H9 (cell line): ENCODE results near the gene PODNL1. TPM values are rescaled to one million over a fixed set of nuclear protein-coding genes. Genes with fewer than 3 reads are reported as not detected.

Source experiments
- DNase-seq: peaks from one replicate; pipeline ENCODE4 v3.0.0-alpha.2; 2017
- H2AFZ ChIP-seq: one replicate; pipeline ENCODE4 v1.6.1; 2013; ENCODE audit warnings: mild to moderate bottlenecking, low read length, control low read depth, moderate library complexity
- H2AK5ac ChIP-seq: 2 replicates; pipeline ENCODE4 v1.6.1; 2013; ENCODE audit warnings: low read length, control low read depth, mixed read lengths; ENCODE audit not compliant: insufficient read length
- H2BK120ac ChIP-seq: one replicate; pipeline ENCODE4 v1.6.1; 2013; ENCODE audit warnings: low read depth, mild to moderate bottlenecking, low read length, control low read depth, inconsistent platforms; ENCODE audit not compliant: poor library complexity, severe bottlenecking
- H2BK12ac ChIP-seq: 2 replicates; pipeline ENCODE4 v1.6.1; 2013; ENCODE audit warnings: low read length, control low read depth, mixed read lengths, low read depth; ENCODE audit not compliant: insufficient read length
- H2BK15ac ChIP-seq: 2 replicates; pipeline ENCODE4 v1.6.1; 2013; ENCODE audit warnings: low read depth, low read length, control low read depth
- H2BK20ac ChIP-seq: one replicate; pipeline ENCODE4 v1.6.1; 2013; ENCODE audit warnings: low read depth, mild to moderate bottlenecking, low read length, control low read depth, inconsistent platforms; ENCODE audit not compliant: poor library complexity, severe bottlenecking
- H2BK5ac ChIP-seq: 2 replicates; pipeline ENCODE4 v1.6.1; 2013; ENCODE audit warnings: low read length, control low read depth, mixed read lengths; ENCODE audit not compliant: insufficient read length
- H3K14ac ChIP-seq: 2 replicates; pipeline ENCODE4 v1.6.1; 2013; ENCODE audit warnings: low read length, control low read depth; ENCODE audit not compliant: insufficient read depth
- H3K18ac ChIP-seq: 2 replicates; pipeline ENCODE4 v1.6.1; 2013; ENCODE audit warnings: low read depth, mild to moderate bottlenecking, mixed read lengths, low read length, control low read depth; ENCODE audit not compliant: insufficient read length
- H3K23ac ChIP-seq: 2 replicates; pipeline ENCODE4 v1.6.1; 2013; ENCODE audit warnings: low read length, control low read depth, mixed read lengths, low read depth; ENCODE audit not compliant: insufficient read length
- H3K23me2 ChIP-seq: 2 replicates; pipeline ENCODE4 v1.6.1; 2013; ENCODE audit warnings: low read depth, mild to moderate bottlenecking, mixed read lengths, low read length, control low read depth; ENCODE audit not compliant: insufficient read length, poor library complexity, severe bottlenecking
- H3K27ac ChIP-seq: 2 replicates; pipeline ENCODE4 v1.5.1; 2013; ENCODE audit warnings: low read length, control low read depth, mixed read lengths, low read depth; ENCODE audit not compliant: insufficient read length
- H3K27me3 ChIP-seq: 2 replicates; pipeline ENCODE4 v1.6.1; 2013; ENCODE audit warnings: low read length, control low read depth, inconsistent platforms; ENCODE audit not compliant: insufficient read depth
- H3K4ac ChIP-seq: 2 replicates; pipeline ENCODE4 v1.6.1; 2013; ENCODE audit warnings: low read depth, mild to moderate bottlenecking, control low read depth, inconsistent platforms, low read length, moderate library complexity
- H3K4me1 ChIP-seq: 2 replicates; pipeline ENCODE4 v1.6.1; 2013; ENCODE audit warnings: low read length, control low read depth, inconsistent platforms; ENCODE audit not compliant: insufficient read depth
- H3K4me2 ChIP-seq: 2 replicates; pipeline ENCODE4 v1.6.1; 2013; ENCODE audit warnings: low read length, control low read depth, mixed read lengths; ENCODE audit not compliant: insufficient read length, insufficient read depth
- H3K56ac ChIP-seq: 2 replicates; pipeline ENCODE4 v1.6.1; 2013; ENCODE audit warnings: low read depth, mild to moderate bottlenecking, mixed read lengths, low read length, control low read depth; ENCODE audit not compliant: insufficient read length
- H3K79me1 ChIP-seq: 2 replicates; pipeline ENCODE4 v1.6.1; 2013; ENCODE audit warnings: low read depth, mild to moderate bottlenecking, moderate library complexity, low read length, control low read depth, inconsistent platforms; ENCODE audit not compliant: insufficient read depth, poor library complexity, severe bottlenecking
- H3K79me2 ChIP-seq: 2 replicates; pipeline ENCODE4 v1.6.1; 2013; ENCODE audit warnings: low read length, control low read depth, inconsistent platforms; ENCODE audit not compliant: insufficient read depth
- H3K9ac ChIP-seq: 2 replicates; pipeline ENCODE4 v1.6.1; 2013; ENCODE audit warnings: low read length, control low read depth, mixed read lengths; ENCODE audit not compliant: insufficient read length; ENCODE audit errors: extremely low read depth
- H3K9me3 ChIP-seq: one replicate; pipeline ENCODE4 v1.6.1; 2013; ENCODE audit warnings: low read depth, low read length, inconsistent platforms; ENCODE audit not compliant: control insufficient read depth
- H3T11ph ChIP-seq: one replicate; pipeline ENCODE4 v1.6.1; 2013; ENCODE audit warnings: mild to moderate bottlenecking, low read length, control low read depth, inconsistent platforms
- H4K20me1 ChIP-seq: one replicate; pipeline ENCODE4 v1.6.1; 2013; ENCODE audit not compliant: control insufficient read depth, insufficient read length, insufficient read depth
- H4K5ac ChIP-seq: 2 replicates; pipeline ENCODE4 v1.6.1; 2013; ENCODE audit warnings: low read depth, mild to moderate bottlenecking, mixed read lengths, low read length, control low read depth; ENCODE audit not compliant: insufficient read length
- H4K8ac ChIP-seq: replicated peaks from 2 replicates; pipeline ENCODE4 v1.6.1; 2013; ENCODE audit warnings: low read length, control low read depth, mixed read lengths, low read depth; ENCODE audit not compliant: insufficient read length
- H4K91ac ChIP-seq: 2 replicates; pipeline ENCODE4 v1.6.1; 2013; ENCODE audit warnings: low read depth, mild to moderate bottlenecking, moderate library complexity, mixed read lengths, low read length, control low read depth; ENCODE audit not compliant: insufficient read length
- H3K27ac Mint-ChIP-seq, 3 experiments: 2 replicates in 2 of 3; 3 replicates in 1 of 3; pipeline ENCODE4 v1.8.0; 2020 to 2021; ENCODE audit warnings: mixed read lengths in 3 of 3, mild to moderate bottlenecking in 1 of 3, moderate library complexity in 1 of 3
- H3K27me3 Mint-ChIP-seq: 2 replicates; pipeline ENCODE4 v1.8.0; 2021; ENCODE audit warnings: low read depth, mild to moderate bottlenecking, moderate library complexity, mixed read lengths
- H3K36me3 Mint-ChIP-seq, 3 experiments: 2 replicates in 2 of 3; 3 replicates in 1 of 3; pipeline ENCODE4 v1.8.0; 2020 to 2021; ENCODE audit warnings: low read depth in 3 of 3, mixed read lengths in 3 of 3; ENCODE audit not compliant: insufficient read depth in 1 of 3
- H3K4me1 Mint-ChIP-seq, 2 experiments: 2 replicates each; pipeline ENCODE4 v1.8.0; 2020; ENCODE audit warnings: mixed read lengths in 2 of 2
- H3K4me3 Mint-ChIP-seq, 2 experiments: 2 replicates in 1 of 2; 3 replicates in 1 of 2; pipeline ENCODE4 v1.8.0; 2020 to 2021; ENCODE audit warnings: mild to moderate bottlenecking in 2 of 2, mixed read lengths in 2 of 2, moderate library complexity in 1 of 2
- H3K9me3 Mint-ChIP-seq, 2 experiments: 2 replicates in 1 of 2; 3 replicates in 1 of 2; pipeline ENCODE4 v1.8.0; 2020; ENCODE audit warnings: mild to moderate bottlenecking in 2 of 2, mixed read lengths in 2 of 2, moderate library complexity in 1 of 2
- WGBS: extraction: QIAGEN DNeasy Blood & Tissue Kit; methylation state at CpG from one replicate; pipeline ENCODE4 v1.1.7; 2013; ENCODE audit warnings: missing lambda C conversion rate, low lambda C conversion rate, mixed read lengths; ENCODE audit not compliant: insufficient read length; ENCODE audit errors: extremely low coverage; 5-methylcytosine and 5-hydroxymethylcytosine counted together
- total RNA-seq: library from RNA; stranded (reverse); gene quantifications from 2 replicates; pipeline ENCODE4 v1.2.1, GENCODE V29; 2021
- TF ChIP-seq, protein P1 (sequence below): fragments of 200-600 bp; sonication (generic); conservative IDR thresholded peaks from 3 replicates; pipeline ENCODE4 v1.8.0; 2021; ENCODE audit warnings: antibody characterized with exemption, mild to moderate bottlenecking

Gene PODNL1
- total RNA-seq, 1 experiment from 2014 or later, result 0.68 TPM

DNA sequence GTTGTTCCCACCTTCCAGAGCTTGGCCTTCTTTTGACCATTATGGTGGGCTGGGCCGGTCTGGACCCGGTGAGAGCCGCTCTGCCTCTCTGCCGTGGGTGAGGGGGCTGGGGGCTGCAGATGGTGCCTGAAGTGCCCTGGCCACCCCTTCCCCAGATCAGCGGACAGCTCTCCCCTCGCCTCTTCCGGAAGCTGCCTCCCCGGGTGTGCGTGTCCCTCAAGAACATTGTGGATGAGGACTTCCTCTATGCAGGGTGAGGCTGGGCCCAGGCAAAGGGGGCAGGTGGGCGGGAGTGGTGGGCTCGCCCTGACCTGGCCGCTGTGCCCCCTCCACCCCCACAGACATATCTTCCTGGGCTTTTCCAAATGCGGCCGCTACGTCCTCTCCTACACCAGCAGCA lies 16.0 kb upstream of the PODNL1 start:
- WGBS, result no CpG with 5 or more reads among the region's 15 CpGs
- Histone ChIP-seq H3K79me1 (peaks cover 8% of the 10 kb centered on the region), H3K23ac (no peak overlapping the region), H3K4me2 (no peak overlapping the region), H3K18ac (no peak overlapping the region), H2BK120ac (no peak overlapping the region), H4K20me1 (no peaks in the 10 kb centered on the region), H2BK12ac (no peak overlapping the region), H2AFZ (no peak overlapping the region), H3K27ac (no peak overlapping the region), H4K91ac (no peak overlapping the region), H3K9me3 (no peaks in the 10 kb centered on the region), H2BK20ac (no peak overlapping the region), H2BK15ac (no peak overlapping the region), H2AK5ac (no peak overlapping the region), H3K9ac (no peak overlapping the region), H3K4me1 (no peaks in the 10 kb centered on the region), H2BK5ac (no peak overlapping the region), H3T11ph (no peak overlapping the region), H3K27me3 (no peaks in the 10 kb centered on the region), H3K79me2 (peaks cover 6% of the 10 kb centered on the region; the same call in 1 of the 2 replicates), H3K4ac (no peak overlapping the region), H4K8ac (no peak overlapping the region), H3K23me2 (peaks cover 11% of the 10 kb centered on the region), H3K56ac (no peak overlapping the region), H4K5ac (no peak overlapping the region), H3K14ac (no peak overlapping the region)
- Mint-ChIP-seq H3K27me3 (peaks cover 2% of the 10 kb centered on the region; the same call in 1 of the 2 replicates), H3K4me3 (peak overlapping the region; percentile 86 to 92; a peak in 3 of 5 replicates), H3K27ac (no peak overlapping the region), H3K9me3 (no peaks in the 10 kb centered on the region), H3K4me1 (peaks cover 9 to 12% of the 10 kb centered on the region in 2 experiments), H3K36me3 (peaks cover 11 to 42% (median 41%) of the 10 kb centered on the region in 3 experiments; a peak in 5 of 7 replicates)
- TF ChIP-seq, protein P1, sequence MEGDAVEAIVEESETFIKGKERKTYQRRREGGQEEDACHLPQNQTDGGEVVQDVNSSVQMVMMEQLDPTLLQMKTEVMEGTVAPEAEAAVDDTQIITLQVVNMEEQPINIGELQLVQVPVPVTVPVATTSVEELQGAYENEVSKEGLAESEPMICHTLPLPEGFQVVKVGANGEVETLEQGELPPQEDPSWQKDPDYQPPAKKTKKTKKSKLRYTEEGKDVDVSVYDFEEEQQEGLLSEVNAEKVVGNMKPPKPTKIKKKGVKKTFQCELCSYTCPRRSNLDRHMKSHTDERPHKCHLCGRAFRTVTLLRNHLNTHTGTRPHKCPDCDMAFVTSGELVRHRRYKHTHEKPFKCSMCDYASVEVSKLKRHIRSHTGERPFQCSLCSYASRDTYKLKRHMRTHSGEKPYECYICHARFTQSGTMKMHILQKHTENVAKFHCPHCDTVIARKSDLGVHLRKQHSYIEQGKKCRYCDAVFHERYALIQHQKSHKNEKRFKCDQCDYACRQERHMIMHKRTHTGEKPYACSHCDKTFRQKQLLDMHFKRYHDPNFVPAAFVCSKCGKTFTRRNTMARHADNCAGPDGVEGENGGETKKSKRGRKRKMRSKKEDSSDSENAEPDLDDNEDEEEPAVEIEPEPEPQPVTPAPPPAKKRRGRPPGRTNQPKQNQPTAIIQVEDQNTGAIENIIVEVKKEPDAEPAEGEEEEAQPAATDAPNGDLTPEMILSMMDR, result no peak
- no peak for DNase-seq
